Mesothelial cell of epicardium (in vitro differentiated cells): Measurements from ENCODE around the gene MAPKBP1. TPM values are rescaled to one million over a fixed set of nuclear protein-coding genes. Genes with fewer than 3 reads are reported as not detected.

Source experiments
- DNase-seq, 2 experiments: peaks; one replicate each; pipeline ENCODE4 v3.0.0; 2021; ENCODE audit warnings: low spot score in 2 of 2; ENCODE audit not compliant: unreplicated experiment in 2 of 2
- H3K27ac Mint-ChIP-seq: 2 replicates; pipeline ENCODE4 v1.8.0; 2021; ENCODE audit warnings: mixed read lengths
- H3K27me3 Mint-ChIP-seq: 2 replicates; pipeline ENCODE4 v1.8.0; 2021; ENCODE audit warnings: low read depth, mixed read lengths
- H3K36me3 Mint-ChIP-seq: 2 replicates; pipeline ENCODE4 v1.8.0; 2021; ENCODE audit warnings: mixed read lengths
- H3K4me1 Mint-ChIP-seq: 2 replicates; pipeline ENCODE4 v1.8.0; 2021; ENCODE audit warnings: mixed read lengths
- H3K4me3 Mint-ChIP-seq: 2 replicates; pipeline ENCODE4 v1.8.0; 2021; ENCODE audit warnings: mild to moderate bottlenecking, moderate library complexity, mixed read lengths
- H3K9me3 Mint-ChIP-seq: 2 replicates; pipeline ENCODE4 v1.8.0; 2021; ENCODE audit warnings: mixed read lengths
- CTCF ChIP-seq: fragments of 200-600 bp; sonication (generic); IDR thresholded peaks from one replicate; pipeline ENCODE4 v1.5.0; 2021; ENCODE audit warnings: antibody characterized with exemption; ENCODE audit not compliant: unreplicated experiment
- total RNA-seq: library from RNA; stranded (reverse); gene quantifications from 3 replicates; pipeline ENCODE4 v1.2.1, GENCODE V29; 2021

Gene MAPKBP1
- total RNA-seq, 1 donor from 2014 or later = 40.8 TPM

DNA sequence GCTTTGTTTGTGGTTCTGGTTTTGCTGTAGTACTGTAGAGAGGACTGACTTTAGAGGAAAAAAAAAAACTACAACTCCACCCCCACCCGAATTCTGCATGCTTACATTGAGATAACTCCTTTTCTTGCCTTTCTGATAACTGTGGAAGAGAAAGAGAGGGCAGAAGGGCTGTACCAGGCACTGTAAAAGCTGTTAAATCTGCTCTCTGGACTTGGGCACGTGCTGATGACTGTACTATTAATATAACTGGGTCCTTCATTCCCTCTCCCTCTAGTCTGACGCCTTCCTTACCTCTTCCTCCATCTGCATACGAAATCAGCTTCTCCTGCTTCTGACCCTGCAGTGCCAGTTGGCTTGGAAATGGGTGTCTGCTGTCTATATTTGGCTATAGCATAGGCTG lies 15.0 kb downstream of the MAPKBP1 start:
- Mint-ChIP-seq H3K36me3 (no peaks in the 10 kb centered on the region), H3K9me3 (no peaks in the 10 kb centered on the region), H3K4me3 (no peak overlapping the region), H3K27ac (peak overlapping the region; percentile 1), H3K4me1 (peaks cover 45% of the 10 kb centered on the region), H3K27me3 (no peaks in the 10 kb centered on the region)
- no peak for DNase-seq
- no peak for TF ChIP-seq CTCF

- DNase-seq = no peak
- Mint-ChIP-seq H3K4me1 (peaks cover 45% of the 10 kb centered on the region), H3K4me3 (no peak overlapping the region), H3K27ac (no peak overlapping the region), H3K9me3 (no peaks in the 10 kb centered on the region), H3K27me3 (no peaks in the 10 kb centered on the region), H3K36me3 (no peaks in the 10 kb centered on the region)
- no peak for TF ChIP-seq CTCF
Observed at GRCh38 chr15:41789662-41790061, 15.4 kb downstream of the MAPKBP1 start.

- Mint-ChIP-seq H3K9me3 (no peaks in the 10 kb centered on the region), H3K4me3 (no peak overlapping the region), H3K27ac (no peak overlapping the region), H3K27me3 (no peaks in the 10 kb centered on the region), H3K4me1 (peaks cover 46% of the 10 kb centered on the region), H3K36me3 (no peaks in the 10 kb centered on the region)
- no peak for DNase-seq
- no peak for TF ChIP-seq CTCF
Observed at GRCh38 chr15:41790169-41790568, 15.9 kb downstream of the MAPKBP1 start.

DNA sequence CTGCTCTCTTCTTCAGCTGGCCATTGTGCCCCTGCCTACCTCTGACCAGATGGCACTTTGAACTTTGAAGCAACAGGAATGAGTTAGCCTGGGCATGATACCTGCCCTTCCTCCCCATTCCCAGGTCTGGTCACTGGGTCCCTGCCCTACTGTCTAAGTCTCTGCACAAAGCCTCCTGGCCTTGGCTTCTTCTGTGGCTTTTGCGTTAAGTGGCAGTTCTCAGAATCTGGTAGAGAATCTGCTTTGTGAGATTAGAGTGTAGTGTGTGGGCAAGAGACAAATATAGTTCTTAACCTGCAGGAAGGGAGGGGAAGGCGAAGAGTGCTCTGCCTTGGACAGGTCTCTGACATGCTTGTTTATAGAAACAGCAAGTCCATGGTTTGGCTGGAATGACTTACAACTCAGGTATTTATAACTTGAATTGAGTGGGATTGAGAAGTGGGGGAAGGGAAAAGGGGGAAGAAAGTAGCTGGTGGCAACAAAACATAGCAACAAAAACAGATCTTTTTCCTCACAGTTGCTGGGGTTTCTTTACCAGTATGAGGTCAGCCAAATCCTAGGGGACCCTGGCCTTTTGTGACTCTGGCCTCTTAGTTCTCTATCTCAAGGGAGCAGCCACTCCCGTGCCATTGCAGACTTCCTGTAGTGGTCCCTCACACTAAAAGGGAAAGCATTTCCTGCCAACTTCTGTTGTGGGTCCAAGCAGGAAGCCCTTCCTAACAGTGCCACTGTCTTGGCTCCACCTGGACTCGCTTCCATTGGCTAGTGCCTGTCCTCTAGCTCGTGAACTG lies 16.7 kb downstream of the MAPKBP1 start:
- H3K27ac Mint-ChIP-seq = peak overlapping the region; percentile 9
- H3K4me3 Mint-ChIP-seq = no peak overlapping the region
- H3K27me3 Mint-ChIP-seq = no peaks in the 10 kb centered on the region
- no peaks in the 10 kb centered on the region for H3K9me3 Mint-ChIP-seq
- peaks cover 49% of the 10 kb centered on the region for H3K4me1 Mint-ChIP-seq
- H3K36me3 Mint-ChIP-seq = no peaks in the 10 kb centered on the region
- TF ChIP-seq CTCF = no peak
- no peak for DNase-seq

DNA sequence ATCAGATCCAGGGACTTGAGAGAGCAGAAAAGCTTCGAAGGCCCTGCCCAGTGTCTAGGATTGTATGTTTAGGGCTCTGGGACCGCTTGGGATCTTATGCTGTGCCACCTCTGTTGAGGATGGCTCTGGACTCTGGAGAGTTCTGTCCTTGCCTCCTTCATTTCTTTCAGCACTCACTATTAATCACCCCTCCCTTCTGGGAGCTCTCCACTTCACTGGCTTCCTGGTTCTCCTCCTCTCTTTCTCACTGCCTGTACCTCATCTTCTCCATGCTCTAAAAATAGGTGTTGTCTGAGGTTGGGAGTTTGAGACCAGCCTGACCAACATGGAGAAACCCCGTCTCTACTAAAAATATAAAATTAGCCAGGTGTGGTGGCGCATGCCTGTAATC lies 17.3 kb downstream of the MAPKBP1 start:
- Mint-ChIP-seq H3K36me3 (no peaks in the 10 kb centered on the region), H3K27ac (no peak overlapping the region), H3K4me1 (peaks cover 55% of the 10 kb centered on the region), H3K9me3 (no peaks in the 10 kb centered on the region), H3K27me3 (no peaks in the 10 kb centered on the region), H3K4me3 (no peak overlapping the region)
- no peak for DNase-seq
- TF ChIP-seq CTCF = no peak
